ENCODE measurements around the gene TBKBP1. TPM values are rescaled to one million over a fixed set of nuclear protein-coding genes. Genes with fewer than 3 reads are reported as not detected.
"Not testable (repeated sequence)": the region's sequence is repeated elsewhere in the genome, so short reads cannot be mapped to it uniquely, and the experiment has no call there.

The TBKBP1 gene
- total RNA-seq, 1 experiment from 2014 or later, result 16.3 TPM

DNA sequence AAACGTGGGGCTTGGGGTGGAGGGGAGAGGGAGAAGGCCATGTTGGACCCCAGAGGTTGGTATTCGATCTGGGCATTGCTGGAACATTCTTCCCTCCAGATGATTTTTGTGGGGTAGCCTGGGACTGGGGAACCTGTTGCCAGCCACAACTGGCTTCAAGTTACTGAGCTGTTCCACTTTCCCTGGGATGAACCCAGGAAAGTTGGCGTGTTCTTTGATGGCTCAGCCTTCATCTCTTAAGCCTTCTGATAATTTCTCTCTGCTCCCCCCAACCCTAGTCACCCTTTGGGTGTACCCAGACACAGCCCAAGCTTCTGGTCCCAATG lies 41.1 kb downstream of the TBKBP1 start:
- peaks cover 51% of the 10 kb centered on the region for H3K27me3 ChIP-seq (ENCODE audit: control insufficient read depth, insufficient read depth, low read length)
- no peak overlapping the region for H3K4me3 ChIP-seq (ENCODE audit: insufficient read depth, low read depth, low read length)
- H3K36me3 ChIP-seq (replicated peaks; ENCODE audit: control insufficient read depth, insufficient read depth, low read length), result no peaks in the 10 kb centered on the region
- DNase-seq, result no peak

DNA sequence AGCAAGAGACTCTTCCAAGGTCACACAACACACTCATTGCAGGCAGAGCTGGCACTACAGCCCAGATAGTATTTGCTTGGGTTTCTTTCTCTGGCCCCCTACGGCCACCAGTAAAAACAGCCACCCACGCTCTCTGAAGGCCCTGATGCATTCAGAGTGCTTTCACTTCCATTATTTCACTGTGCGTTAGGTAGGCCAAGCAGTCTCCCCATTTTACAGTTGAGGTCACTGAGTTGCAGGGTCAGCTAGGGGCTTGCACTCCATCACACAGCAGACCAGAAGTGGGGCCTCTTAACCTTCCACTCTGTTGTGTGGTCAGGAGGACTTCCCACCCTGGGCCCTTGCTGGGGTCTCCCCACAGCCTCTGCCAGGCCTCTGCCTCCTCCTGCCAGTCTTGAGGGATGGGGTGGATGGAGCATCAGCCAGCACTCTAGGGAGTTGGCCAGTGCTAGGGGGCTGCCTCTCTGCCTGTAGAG lies 41.6 kb downstream of the TBKBP1 start:
- DNase-seq, result no peak
- Histone ChIP-seq H3K36me3 (replicated peaks; ENCODE audit: control insufficient read depth, insufficient read depth, low read length) (no peaks in the 10 kb centered on the region), H3K4me3 (ENCODE audit: insufficient read depth, low read depth, low read length) (no peak overlapping the region), H3K27me3 (ENCODE audit: control insufficient read depth, insufficient read depth, low read length) (peaks cover 51% of the 10 kb centered on the region)

DNA sequence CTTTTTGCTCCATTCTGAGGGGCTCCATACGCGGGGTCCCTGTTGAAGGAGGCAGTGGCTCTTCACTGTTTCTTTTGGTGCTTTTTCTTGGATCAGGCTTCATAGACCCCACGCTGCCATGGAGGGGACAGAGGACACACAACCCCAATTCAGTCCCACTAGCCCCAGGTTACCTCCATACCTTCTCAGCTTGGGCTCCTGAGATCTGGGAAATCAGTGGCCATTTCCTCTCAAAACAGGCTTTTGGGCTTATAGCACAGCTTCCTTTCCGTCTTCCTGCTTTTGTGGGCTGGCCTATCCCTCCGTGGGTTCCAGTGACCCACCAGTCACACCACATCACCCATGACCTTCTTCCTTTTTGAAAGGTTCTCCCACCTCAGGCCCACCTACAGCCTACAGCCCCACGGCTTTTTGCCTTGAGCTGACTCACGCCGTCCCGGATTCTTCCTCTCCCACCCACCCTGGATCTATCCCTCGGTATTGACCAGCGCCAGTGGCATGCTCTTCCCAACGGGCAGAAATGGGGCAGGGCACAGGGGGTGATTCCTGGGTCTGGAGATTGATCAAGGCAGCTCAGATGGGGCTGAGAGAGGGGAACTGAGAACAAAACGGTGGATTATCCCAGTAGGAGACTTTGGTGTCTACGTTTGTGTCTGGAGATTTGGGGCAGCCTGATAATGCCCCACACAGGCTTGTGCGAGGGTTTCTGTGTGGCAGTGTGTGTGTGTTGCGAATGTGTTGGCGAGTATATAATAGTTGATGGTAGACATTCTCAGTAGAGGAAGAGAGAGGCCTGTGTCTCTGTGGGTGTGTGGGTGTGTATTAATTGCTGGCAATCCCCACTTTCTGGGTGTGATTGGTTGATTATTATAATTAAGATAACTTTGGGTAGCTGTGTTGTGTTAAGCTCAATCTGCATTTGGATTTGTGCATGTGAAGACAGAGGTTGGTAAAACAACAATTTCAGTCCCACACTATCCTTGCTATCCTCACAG lies 42.8 kb downstream of the TBKBP1 start:
- no peaks in the 10 kb centered on the region for H3K36me3 ChIP-seq (replicated peaks; ENCODE audit: control insufficient read depth, insufficient read depth, low read length)
- peaks cover 44% of the 10 kb centered on the region for H3K27me3 ChIP-seq (ENCODE audit: control insufficient read depth, insufficient read depth, low read length)
- DNase-seq, result no peak
- H3K4me3 ChIP-seq (ENCODE audit: insufficient read depth, low read depth, low read length), result no peak overlapping the region

DNA sequence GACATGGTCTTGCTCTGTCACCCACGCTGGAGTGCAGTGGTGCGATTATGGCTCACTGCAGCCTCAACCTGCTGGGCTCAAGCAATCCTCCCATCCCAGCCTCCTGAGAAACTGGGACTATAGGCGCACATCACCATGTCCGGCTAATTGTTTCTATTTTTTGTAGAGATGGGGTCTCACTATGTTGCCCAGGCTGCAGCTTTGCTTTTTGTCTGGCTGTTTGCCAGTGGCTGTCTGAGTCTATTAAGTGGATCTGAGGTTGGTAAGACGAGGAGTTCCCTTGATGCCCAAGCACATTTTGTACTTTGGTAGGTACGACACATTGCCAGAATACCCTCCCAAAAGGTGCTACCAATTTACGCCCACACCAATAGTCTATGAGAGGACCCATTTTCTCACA lies 44.2 kb downstream of the TBKBP1 start:
- H3K36me3 ChIP-seq (replicated peaks; ENCODE audit: control insufficient read depth, insufficient read depth, low read length), result no peaks in the 10 kb centered on the region
- DNase-seq, result no peak
- peaks cover 30% of the 10 kb centered on the region for H3K27me3 ChIP-seq (ENCODE audit: control insufficient read depth, insufficient read depth, low read length)
- H3K4me3 ChIP-seq (ENCODE audit: insufficient read depth, low read depth, low read length), result no peak overlapping the region

DNA sequence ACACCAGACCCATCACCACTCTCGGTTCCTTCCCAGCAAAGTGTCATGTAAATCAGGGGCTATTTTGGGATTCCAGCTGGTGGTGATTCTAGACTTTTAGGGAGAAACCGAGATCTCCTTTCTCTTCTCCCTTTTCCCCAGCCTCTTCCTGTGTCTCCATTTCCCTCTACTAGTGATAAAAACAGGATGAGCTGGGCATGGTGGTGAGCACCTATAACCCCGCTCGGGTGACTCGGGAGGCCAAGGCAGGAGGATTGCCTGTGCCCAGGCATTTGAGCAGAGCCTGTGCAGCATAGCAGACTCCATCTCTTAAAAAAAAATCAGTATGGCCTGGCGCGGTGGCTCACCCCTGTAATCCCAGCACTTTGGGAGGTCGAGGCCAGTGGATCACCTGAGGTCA lies 45.2 kb downstream of the TBKBP1 start:
- Histone ChIP-seq H3K36me3 (replicated peaks; ENCODE audit: control insufficient read depth, insufficient read depth, low read length) (no peaks in the 10 kb centered on the region), H3K4me3 (ENCODE audit: insufficient read depth, low read depth, low read length) (no peak overlapping the region), H3K27me3 (ENCODE audit: control insufficient read depth, insufficient read depth, low read length) (peaks cover 21% of the 10 kb centered on the region)
- no peak for DNase-seq

DNA sequence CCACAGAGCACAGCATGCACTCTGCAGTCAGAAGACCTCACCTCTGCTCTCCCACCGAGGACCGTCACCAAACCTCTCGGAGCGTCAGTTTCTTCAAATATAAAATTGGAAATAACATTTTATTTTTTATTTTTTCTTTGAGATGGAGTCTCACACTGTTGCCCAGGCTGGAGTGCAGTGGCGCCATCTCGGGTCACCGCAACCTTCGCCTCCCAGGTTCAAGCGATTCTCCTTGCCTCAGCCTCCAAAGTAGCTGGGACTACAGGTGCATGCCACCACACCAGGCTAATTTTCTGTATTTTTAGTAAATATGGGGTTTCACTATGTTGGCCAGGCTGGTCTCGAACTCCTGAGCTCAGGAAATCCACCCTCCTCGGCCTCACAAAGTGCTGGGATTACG lies 46.0 kb downstream of the TBKBP1 start:
- not testable (repeated sequence) for H3K4me3 ChIP-seq (ENCODE audit: insufficient read depth, low read depth, low read length); DNase-seq; H3K36me3 ChIP-seq (replicated peaks; ENCODE audit: control insufficient read depth, insufficient read depth, low read length)
- H3K27me3 ChIP-seq (ENCODE audit: control insufficient read depth, insufficient read depth, low read length), result peaks cover 13% of the 10 kb centered on the region

DNA sequence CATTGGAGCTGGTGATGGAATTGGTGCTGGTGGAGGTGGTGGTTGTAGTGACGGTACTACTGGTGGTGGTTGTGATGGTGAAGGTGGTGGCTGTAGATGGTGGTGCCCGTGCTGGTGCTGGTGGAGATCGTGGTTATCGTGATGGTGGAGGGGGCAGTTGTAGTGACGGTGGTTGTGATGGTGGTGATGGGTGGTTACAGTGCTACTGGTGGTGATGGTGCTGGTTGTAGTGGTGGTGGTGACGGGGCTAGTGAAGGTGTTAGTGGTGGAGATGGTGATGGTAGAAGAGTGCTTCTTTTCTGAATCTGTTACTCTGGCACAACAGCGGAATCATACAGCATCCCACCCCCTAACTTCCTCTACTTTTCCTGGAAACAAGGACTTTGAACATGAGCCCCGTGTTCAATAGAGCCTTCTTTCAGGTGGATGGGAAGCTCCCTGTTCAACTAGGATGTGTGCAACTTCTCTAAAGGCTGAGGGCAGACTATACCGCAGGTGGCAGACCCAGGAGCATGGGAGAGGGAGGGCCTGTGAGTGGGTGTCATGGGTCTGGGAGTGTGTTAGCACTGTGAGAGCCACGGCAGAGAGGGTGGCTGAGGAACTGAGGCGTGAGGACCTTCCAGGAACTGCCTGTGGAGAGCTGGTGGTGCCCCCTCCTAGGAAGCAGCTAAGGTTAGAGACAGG lies 47.3 kb downstream of the TBKBP1 start:
- no peak for DNase-seq
- peaks cover 3% of the 10 kb centered on the region; the same call in 1 of the 2 replicates for H3K27me3 ChIP-seq (ENCODE audit: control insufficient read depth, insufficient read depth, low read length)

DNA sequence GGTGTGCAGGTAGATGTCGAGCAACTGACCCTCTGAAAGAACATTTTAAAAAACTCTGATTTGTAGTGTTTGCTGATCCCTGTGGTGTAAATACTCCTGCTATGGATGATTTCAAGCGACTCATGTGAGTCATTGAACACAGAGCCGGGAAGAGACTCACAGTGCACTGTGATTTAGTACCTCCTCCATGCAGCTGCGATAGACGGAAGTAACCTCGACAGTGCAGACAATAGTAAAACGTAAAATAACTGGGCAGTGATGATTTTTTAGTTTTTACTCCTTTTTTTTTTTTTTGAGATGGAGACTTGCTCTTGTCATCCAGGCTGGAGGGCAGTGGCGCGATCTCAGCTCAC lies 47.8 kb downstream of the TBKBP1 start:
- Histone ChIP-seq H3K36me3 (replicated peaks; ENCODE audit: control insufficient read depth, insufficient read depth, low read length) (no peaks in the 10 kb centered on the region), H3K4me3 (ENCODE audit: insufficient read depth, low read depth, low read length) (no peak overlapping the region), H3K27me3 (ENCODE audit: control insufficient read depth, insufficient read depth, low read length) (no peaks in the 10 kb centered on the region; the same call in 1 of the 2 replicates)
- no peak for DNase-seq

More for the DNA sequence above, 47.3 kb downstream of the TBKBP1 start:
- no peaks in the 10 kb centered on the region for H3K36me3 ChIP-seq (replicated peaks; ENCODE audit: control insufficient read depth, insufficient read depth, low read length)
- no peak overlapping the region for H3K4me3 ChIP-seq (ENCODE audit: insufficient read depth, low read depth, low read length)

DNA sequence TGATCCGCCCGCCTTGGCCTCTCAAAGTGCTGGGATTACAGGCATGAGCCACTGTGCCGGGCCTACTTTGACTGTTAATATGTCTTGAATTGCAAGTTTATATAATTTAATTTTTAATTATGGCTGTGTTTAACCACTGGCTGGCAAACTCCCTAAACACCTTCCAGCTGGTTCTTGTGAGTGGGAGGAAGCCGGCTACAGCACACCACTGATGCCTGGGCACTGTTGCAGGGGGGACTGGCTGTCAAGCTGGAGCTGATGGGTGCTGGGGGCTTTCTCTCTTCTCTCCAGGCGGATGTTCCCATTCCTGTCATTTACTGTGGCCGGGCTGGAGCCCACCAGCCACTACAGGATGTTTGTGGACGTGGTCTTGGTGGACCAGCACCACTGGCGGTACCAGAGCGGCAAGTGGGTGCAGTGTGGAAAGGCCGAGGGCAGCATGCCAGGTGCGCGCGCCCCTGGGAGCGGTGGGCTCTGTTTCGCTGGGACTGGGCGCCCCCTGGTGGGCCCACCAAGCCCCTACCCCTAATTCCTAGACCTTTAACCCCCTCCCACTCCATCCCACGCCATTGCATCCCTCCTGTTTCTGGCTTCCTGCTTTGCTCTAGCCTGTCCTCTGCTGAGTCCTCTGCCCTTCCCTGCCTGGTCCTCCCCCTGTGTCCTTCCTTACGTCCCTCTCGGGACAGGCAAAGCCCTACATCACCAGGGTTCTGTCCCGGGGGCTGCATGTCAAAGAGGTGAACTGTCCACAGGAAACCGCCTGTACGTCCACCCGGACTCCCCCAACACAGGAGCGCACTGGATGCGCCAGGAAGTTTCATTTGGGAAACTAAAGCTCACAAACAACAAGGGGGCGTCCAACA lies 48.6 kb downstream of the TBKBP1 start:
- peak; percentile 95 for DNase-seq
- Histone ChIP-seq H3K27me3 (ENCODE audit: control insufficient read depth, insufficient read depth, low read length) (no peaks in the 10 kb centered on the region; the same call in 1 of the 2 replicates), H3K4me3 (ENCODE audit: insufficient read depth, low read depth, low read length) (no peak overlapping the region), H3K36me3 (replicated peaks; ENCODE audit: control insufficient read depth, insufficient read depth, low read length) (no peaks in the 10 kb centered on the region)

DNA sequence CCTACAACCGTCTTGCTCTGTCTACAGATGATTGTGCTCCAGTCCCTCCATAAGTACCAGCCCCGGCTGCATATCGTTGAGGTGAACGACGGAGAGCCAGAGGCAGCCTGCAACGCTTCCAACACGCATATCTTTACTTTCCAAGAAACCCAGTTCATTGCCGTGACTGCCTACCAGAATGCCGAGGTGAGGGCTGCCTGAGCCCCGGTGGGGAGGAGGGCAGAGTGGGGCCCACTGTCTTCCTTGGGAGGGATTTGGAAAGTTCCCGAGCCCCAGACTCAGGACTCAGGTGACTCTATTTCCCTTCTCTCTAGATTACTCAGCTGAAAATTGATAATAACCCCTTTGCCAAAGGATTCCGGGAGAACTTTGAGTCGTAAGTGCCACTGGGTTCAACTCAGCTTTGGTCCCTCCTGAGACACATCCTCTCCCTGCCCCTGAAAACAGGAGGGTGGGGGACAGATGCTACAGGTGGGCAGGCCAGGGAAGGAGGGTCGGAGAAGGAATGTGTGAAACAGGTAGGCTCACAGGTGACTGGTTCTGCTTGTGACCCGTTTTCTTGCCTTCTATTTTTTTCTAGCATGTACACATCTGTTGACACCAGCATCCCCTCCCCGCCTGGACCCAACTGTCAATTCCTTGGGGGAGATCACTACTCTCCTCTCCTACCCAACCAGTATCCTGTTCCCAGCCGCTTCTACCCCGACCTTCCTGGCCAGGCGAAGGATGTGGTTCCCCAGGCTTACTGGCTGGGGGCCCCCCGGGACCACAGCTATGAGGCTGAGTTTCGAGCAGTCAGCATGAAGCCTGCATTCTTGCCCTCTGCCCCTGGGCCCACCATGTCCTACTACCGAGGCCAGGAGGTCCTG lies 50.4 kb downstream of the TBKBP1 start:
- Histone ChIP-seq H3K36me3 (replicated peaks; ENCODE audit: control insufficient read depth, insufficient read depth, low read length) (no peaks in the 10 kb centered on the region), H3K27me3 (ENCODE audit: control insufficient read depth, insufficient read depth, low read length) (no peaks in the 10 kb centered on the region; the same call in 1 of the 2 replicates), H3K4me3 (ENCODE audit: insufficient read depth, low read depth, low read length) (no peak overlapping the region)
- DNase-seq, result no peak

DNA sequence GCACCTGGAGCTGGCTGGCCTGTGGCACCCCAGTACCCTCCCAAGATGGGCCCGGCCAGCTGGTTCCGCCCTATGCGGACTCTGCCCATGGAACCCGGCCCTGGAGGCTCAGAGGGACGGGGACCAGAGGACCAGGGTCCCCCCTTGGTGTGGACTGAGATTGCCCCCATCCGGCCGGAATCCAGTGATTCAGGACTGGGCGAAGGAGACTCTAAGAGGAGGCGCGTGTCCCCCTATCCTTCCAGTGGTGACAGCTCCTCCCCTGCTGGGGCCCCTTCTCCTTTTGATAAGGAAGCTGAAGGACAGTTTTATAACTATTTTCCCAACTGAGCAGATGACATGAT lies 51.0 kb downstream of the TBKBP1 start:
- no peak overlapping the region for H3K4me3 ChIP-seq (ENCODE audit: insufficient read depth, low read depth, low read length)
- DNase-seq, result peak; percentile 68
- no peaks in the 10 kb centered on the region for H3K36me3 ChIP-seq (replicated peaks; ENCODE audit: control insufficient read depth, insufficient read depth, low read length)
- H3K27me3 ChIP-seq (ENCODE audit: control insufficient read depth, insufficient read depth, low read length), result no peaks in the 10 kb centered on the region; the same call in 1 of the 2 replicates

DNA sequence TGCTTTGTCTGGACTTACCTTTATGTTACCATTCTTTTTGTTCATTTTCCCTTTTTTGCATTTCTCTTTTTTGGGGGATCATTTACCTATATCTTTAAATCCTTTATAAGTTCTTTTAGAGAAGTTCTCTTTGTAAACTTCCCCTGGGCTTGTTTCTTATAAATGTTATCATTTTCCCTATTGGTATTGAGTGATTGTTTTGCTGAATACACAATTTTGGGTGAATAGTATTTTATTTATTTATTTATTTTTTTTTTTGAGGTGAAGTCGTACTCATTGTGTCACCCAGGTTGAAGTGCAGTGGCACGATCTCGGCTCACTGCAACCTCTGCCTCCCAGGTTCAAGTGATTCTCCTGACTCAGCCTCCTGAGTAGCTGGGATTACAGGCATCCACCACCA lies 57.5 kb downstream of the TBKBP1 start:
- no peak for DNase-seq
- no peaks in the 10 kb centered on the region for H3K36me3 ChIP-seq (replicated peaks; ENCODE audit: control insufficient read depth, insufficient read depth, low read length)
- peaks cover 2% of the 10 kb centered on the region; the same call in 1 of the 2 replicates for H3K27me3 ChIP-seq (ENCODE audit: control insufficient read depth, insufficient read depth, low read length)
- H3K4me3 ChIP-seq (ENCODE audit: insufficient read depth, low read depth, low read length), result no peak overlapping the region

DNA sequence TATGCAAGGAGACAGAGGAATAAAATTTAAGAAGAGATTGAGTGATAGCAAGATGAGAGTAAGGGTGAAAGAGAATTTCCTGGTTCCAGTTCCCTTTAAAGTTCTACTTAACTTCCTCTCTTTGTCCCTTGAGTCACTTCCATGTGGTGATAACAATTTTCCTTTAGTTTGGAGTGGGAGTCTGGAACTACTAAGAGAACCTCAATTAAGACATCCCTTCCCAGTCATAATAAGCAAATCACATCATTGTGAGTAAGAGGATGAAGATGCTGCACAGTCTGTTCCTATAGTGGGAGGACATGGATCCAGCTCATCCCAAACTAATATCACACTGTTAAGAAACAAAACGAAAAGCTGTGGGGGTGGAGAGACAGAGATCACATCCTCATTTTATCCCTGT lies 63.4 kb downstream of the TBKBP1 start:
- Histone ChIP-seq H3K27me3 (ENCODE audit: control insufficient read depth, insufficient read depth, low read length) (peaks cover 2% of the 10 kb centered on the region; the same call in 1 of the 2 replicates), H3K36me3 (replicated peaks; ENCODE audit: control insufficient read depth, insufficient read depth, low read length) (no peaks in the 10 kb centered on the region), H3K4me3 (ENCODE audit: insufficient read depth, low read depth, low read length) (no peak overlapping the region)
- no peak for DNase-seq
